GF-D8 (cell line): ENCODE results near the gene NATD1.

Source experiments
- DNase-seq: peaks from one replicate; lab custom pipeline; 2025; lab: John Stamatoyannopoulos, UW

Gene NATD1

GRCh38 chr17:21214777-21215541 is 38.3 kb downstream of the NATD1 start:
- no peak for DNase-seq

GRCh38 chr17:21214015-21214776 is 39.0 kb downstream of the NATD1 start, which contains the start of gene TMEM11:
TSS of gene TMEM11 (minus strand) at chr17:21214161. CDS start at chr17:21214152, 9 bp downstream.
- peak; percentile 67 for DNase-seq

- no peak for DNase-seq
Measured at GRCh38 chr17:21213638-21214014, 39.6 kb downstream of the NATD1 start.

- no peak for DNase-seq
Measured at GRCh38 chr17:21212826-21213637, 40.2 kb downstream of the NATD1 start.

GRCh38 chr17:21211825-21212479 is 41.3 kb downstream of the NATD1 start:
- no peak for DNase-seq

GRCh38 chr17:21210411-21211076 is 42.7 kb downstream of the NATD1 start:
- DNase-seq, result peak; percentile 50

GRCh38 chr17:21209511-21210175 is 43.6 kb downstream of the NATD1 start:
- no peak for DNase-seq

- DNase-seq, result no peak
Measured at GRCh38 chr17:21208352-21208751, 44.9 kb downstream of the NATD1 start.

- DNase-seq, result no peak
Measured at GRCh38 chr17:21204935-21205334, 48.3 kb downstream of the NATD1 start.

GRCh38 chr17:21202512-21202911 is 50.7 kb downstream of the NATD1 start:
- DNase-seq, result no peak

GRCh38 chr17:21201874-21202273 is 51.3 kb downstream of the NATD1 start:
- no peak for DNase-seq

- DNase-seq, result no peak
Measured at GRCh38 chr17:21201298-21201595, 52.0 kb downstream of the NATD1 start.

- no peak for DNase-seq
Measured at GRCh38 chr17:21200590-21201297, 52.5 kb downstream of the NATD1 start.

- DNase-seq, result no peak
Measured at GRCh38 chr17:21199856-21200255, 53.4 kb downstream of the NATD1 start.

GRCh38 chr17:21199311-21199710 is 53.9 kb downstream of the NATD1 start:
- no peak for DNase-seq

GRCh38 chr17:21198411-21198810 is 54.8 kb downstream of the NATD1 start:
- DNase-seq, result no peak

GRCh38 chr17:21196126-21196525 is 57.1 kb downstream of the NATD1 start:
- no peak for DNase-seq

- no peak for DNase-seq
Measured at GRCh38 chr17:21194703-21195102, 58.5 kb downstream of the NATD1 start.

GRCh38 chr17:21194226-21194625 is 59.0 kb downstream of the NATD1 start:
- DNase-seq, result no peak

- no peak for DNase-seq
Measured at GRCh38 chr17:21193031-21193430, 60.2 kb downstream of the NATD1 start.
